BJ (cell line): Measurements from ENCODE around the gene PDXK. TPM values are rescaled to one million over a fixed set of nuclear protein-coding genes. Genes with fewer than 3 reads are reported as not detected.
A peak's percentile ranks its signal among the peaks of the same experiment; 100 is the strongest.

ENCODE experiments used
- CTCF ChIA-PET: fragments of 350-600 bp; formaldehyde crosslinking; extraction: SDS; loops from one replicate; lab custom pipeline; 2021; ENCODE audit warnings: antibody characterized with exemption, inconsistent platforms; lab: Yijun Ruan, JAX
- POLR2A ChIA-PET: fragments of 300-600 bp; sonication (Branson Sonifier 250); formaldehyde crosslinking; extraction: SDS; loops from one replicate; lab custom pipeline; 2021; ENCODE audit warnings: antibody characterized with exemption; lab: Charles Lee
- DNase-seq: peaks from one replicate; pipeline ENCODE4 v3.0.0-alpha.2; 2011; ENCODE audit warnings: low read depth
- H3K27me3 ChIP-seq: 2 replicates; pipeline ENCODE4 v1.6.0; 2011; ENCODE audit warnings: low read length; ENCODE audit not compliant: control insufficient read depth, insufficient read depth
- H3K36me3 ChIP-seq: 2 replicates; pipeline ENCODE4 v1.5.1; 2011; ENCODE audit warnings: low read length; ENCODE audit not compliant: control insufficient read depth, insufficient read depth
- H3K4me3 ChIP-seq: 2 replicates; pipeline ENCODE4 v1.5.1; 2011; ENCODE audit warnings: low read depth, mild to moderate bottlenecking, control low read depth, low read length
- CTCF ChIP-seq: IDR thresholded peaks from 2 replicates; pipeline ENCODE4 v1.5.1; 2011; ENCODE audit warnings: low read depth, mild to moderate bottlenecking, control low read depth, inconsistent platforms, low read length, moderate library complexity; ENCODE audit not compliant: insufficient read depth
- polyA plus RNA-seq: library from polyadenylated mRNA; depleted of rRNA; stranded (reverse); fragments of >200 nt; gene quantifications from 2 replicates; pipeline ENCODE4 v1.2.3, GENCODE V29; 2011

PDXK gene
- polyA plus RNA-seq, 1 experiment, result 192 TPM

DNA sequence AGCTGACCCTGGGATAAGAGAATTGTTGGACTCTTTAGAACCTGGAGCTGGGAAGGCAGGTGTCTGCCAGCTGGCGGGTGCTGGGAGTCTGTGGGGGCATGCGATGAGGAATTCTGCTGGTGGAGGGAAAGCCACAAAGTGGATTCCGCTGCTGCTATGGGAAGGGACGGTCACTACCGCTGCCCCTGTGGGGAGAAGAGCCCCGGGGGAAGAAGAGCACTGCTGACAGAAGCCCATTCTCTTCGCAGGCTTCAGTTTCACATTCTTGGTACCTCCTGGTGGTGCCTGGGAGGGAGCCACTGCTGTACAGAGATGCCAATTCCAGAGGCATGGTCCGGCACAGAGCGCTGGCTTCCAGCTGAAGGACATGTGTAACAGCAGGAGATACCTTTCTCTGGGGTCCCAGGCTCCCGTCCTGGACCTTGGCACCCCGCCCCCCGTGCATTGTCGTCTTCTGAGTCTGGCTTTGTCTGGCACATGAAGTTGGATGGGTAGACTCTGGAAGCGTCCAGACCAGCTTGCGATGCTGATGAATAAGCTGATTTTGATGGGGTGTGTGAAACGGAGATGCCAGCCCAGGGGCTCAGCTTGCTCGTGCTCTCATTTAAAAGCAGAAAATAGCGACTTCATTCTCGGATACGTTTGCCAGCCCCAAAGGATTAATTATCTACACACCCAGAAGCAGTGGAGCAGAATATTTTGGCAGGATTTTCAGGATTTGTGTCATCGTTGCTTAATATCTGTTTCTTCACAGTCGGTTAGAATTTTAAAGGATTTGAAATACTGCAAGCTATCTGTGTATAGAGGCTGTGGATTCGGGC, 13.2 kb downstream of the PDXK start:
- no peak for DNase-seq
- Histone ChIP-seq H3K27me3 (no peaks in the 10 kb centered on the region), H3K4me3 (no peak overlapping the region), H3K36me3 (peaks cover 6% of the 10 kb centered on the region)
- TF ChIP-seq CTCF, result no peak
- POLR2A ChIA-PET, result no interaction called here
- CTCF ChIA-PET, result no interaction called here

DNA sequence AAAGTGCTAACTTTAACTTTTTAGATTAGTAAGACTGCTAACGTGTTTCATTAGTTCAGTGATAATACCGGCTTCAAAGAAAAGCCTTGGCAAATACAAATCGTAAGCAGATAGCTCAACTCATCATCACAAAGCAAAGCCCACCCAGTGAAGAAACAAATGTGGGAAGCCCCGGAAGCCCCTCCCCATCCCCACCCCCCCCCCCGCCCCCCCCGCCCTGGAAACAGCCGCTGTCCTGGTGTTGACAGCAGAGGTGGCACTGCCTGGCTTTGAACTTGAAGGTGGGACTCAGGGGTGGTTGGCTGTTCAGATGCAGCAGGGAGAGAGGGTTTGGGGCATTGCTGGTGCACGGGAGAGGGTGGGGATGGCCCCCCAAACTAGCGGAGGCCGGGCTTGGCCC, 14.1 kb downstream of the PDXK start:
- Histone ChIP-seq H3K36me3 (peaks cover 9% of the 10 kb centered on the region), H3K4me3 (no peak overlapping the region), H3K27me3 (no peaks in the 10 kb centered on the region)
- no peak for DNase-seq
- TF ChIP-seq CTCF, result no peak
- ChIA-PET POLR2A (no interaction called here), CTCF (no interaction called here)

- Histone ChIP-seq H3K4me3 (no peak overlapping the region), H3K27me3 (no peaks in the 10 kb centered on the region), H3K36me3 (peaks cover 10% of the 10 kb centered on the region)
- TF ChIP-seq CTCF, result no peak
- CTCF ChIA-PET, result no interaction called here
- POLR2A ChIA-PET, result no interaction called here
- peak; percentile 19 for DNase-seq
Measured at GRCh38 chr21:43733529-43734071, 14.7 kb downstream of the PDXK start.

- Histone ChIP-seq H3K27me3 (no peaks in the 10 kb centered on the region), H3K4me3 (no peak overlapping the region), H3K36me3 (peaks cover 10% of the 10 kb centered on the region)
- no peak for TF ChIP-seq CTCF
- ChIA-PET CTCF (no interaction called here), POLR2A (no interaction called here)
- DNase-seq, result no peak
Measured at GRCh38 chr21:43734131-43734927, 15.4 kb downstream of the PDXK start.

DNA sequence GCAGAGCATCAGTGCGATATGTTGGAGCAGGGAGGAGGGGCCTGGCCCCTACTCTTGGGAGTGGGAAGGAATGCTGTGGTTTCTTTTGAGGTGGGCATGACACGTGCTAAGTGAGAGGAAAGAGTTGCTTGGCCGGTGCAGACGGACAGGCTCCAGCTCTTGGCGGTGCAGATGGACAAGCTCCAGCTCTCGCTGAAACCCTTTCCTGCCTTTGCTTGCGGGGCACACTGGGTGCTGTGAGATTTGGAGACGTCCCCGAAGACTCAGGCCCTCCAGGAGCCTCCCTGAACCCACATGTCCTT, 15.9 kb downstream of the PDXK start:
- Histone ChIP-seq H3K27me3 (no peaks in the 10 kb centered on the region), H3K36me3 (peaks cover 10% of the 10 kb centered on the region), H3K4me3 (no peak overlapping the region)
- no peak for DNase-seq
- no peak for TF ChIP-seq CTCF
- CTCF ChIA-PET, result no interaction called here
- POLR2A ChIA-PET, result no interaction called here
